ENCODE results near the gene SF3A1. TPM values are rescaled to one million over a fixed set of nuclear protein-coding genes. Genes with fewer than 3 reads are reported as not detected.
"Not testable (repeated sequence)": the region's sequence is repeated elsewhere in the genome, so short reads cannot be mapped to it uniquely, and the experiment has no call there.

Gene SF3A1, protein sequence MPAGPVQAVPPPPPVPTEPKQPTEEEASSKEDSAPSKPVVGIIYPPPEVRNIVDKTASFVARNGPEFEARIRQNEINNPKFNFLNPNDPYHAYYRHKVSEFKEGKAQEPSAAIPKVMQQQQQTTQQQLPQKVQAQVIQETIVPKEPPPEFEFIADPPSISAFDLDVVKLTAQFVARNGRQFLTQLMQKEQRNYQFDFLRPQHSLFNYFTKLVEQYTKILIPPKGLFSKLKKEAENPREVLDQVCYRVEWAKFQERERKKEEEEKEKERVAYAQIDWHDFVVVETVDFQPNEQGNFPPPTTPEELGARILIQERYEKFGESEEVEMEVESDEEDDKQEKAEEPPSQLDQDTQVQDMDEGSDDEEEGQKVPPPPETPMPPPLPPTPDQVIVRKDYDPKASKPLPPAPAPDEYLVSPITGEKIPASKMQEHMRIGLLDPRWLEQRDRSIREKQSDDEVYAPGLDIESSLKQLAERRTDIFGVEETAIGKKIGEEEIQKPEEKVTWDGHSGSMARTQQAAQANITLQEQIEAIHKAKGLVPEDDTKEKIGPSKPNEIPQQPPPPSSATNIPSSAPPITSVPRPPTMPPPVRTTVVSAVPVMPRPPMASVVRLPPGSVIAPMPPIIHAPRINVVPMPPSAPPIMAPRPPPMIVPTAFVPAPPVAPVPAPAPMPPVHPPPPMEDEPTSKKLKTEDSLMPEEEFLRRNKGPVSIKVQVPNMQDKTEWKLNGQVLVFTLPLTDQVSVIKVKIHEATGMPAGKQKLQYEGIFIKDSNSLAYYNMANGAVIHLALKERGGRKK
- total RNA-seq, result 308 and 310 TPM in 2 replicates

DNA sequence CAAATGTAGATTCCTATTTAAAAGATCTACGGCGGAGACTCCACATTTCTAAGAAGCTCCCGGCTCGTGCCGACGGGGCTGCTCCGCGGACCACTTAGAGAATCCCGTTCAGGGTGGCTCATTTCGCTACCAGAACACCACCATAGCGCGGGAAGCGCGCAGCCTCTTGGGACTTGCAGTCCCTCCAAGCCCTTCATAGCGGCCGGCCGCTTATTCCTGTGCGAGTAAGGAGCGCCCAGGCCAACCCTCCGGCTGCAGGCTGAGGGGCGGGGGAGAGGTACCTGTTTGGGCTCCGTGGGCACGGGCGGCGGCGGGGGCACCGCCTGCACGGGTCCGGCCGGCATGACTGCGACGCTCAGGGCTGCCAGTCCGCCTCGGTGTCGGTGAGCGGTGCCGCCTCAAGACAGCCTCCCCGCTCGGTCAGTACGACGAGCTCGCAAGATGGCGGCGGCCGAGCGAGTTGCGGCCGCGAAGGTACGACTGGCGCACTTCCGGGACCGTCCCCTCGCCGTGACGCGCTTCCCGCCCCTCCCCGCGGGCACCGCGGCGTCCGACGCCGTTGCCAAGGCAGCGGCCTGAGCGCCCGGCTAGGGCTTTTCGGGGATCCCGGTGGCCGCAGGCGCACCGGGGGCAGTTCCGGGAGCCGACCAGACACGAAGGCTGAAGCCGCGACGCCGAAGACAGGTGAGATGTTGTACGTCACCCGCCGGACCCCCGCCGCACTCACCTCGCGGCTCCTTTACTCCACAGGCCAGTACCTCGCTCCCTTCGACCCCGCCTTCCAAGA, at the start of gene SF3A1, which contains the start of gene CCDC157:
TSS of gene SF3A1 (minus strand) at position 446 of the 787 bp plus-strand sequence. CDS start at position 344, 102 bp downstream.
TSS of gene CCDC157 (plus strand) at position 559 of the 787 bp plus-strand sequence. CDS start 8,994 bp downstream, outside the sequence.
- H3K36me3 Mint-ChIP-seq (ENCODE audit: low read depth), result peaks cover 29% of the 10 kb centered on the region
- H3K27me3 Mint-ChIP-seq (ENCODE audit: insufficient read depth), result peaks cover 8% of the 10 kb centered on the region
- H3K27ac Mint-ChIP-seq, result peak within 1 kb of the TSS; percentile 90
- H3K4me1 Mint-ChIP-seq (ENCODE audit: low read depth), result peaks cover 43% of the 10 kb centered on the region
- intact Hi-C loops (cut with micrococcal nuclease), result loop anchor here (1.0 kb wide), 11 partner anchors 8 to 589 kb away; partner anchors contain the start of genes ASCC2, CASTOR1, OSM and RNF215
- H3K4me3 Mint-ChIP-seq, result peak within 1 kb of the TSS; percentile 94
- peak; percentile 88 for DNase-seq (ENCODE audit: low spot score)
- H3K9me3 Mint-ChIP-seq, result no peaks in the 10 kb centered on the region

DNA sequence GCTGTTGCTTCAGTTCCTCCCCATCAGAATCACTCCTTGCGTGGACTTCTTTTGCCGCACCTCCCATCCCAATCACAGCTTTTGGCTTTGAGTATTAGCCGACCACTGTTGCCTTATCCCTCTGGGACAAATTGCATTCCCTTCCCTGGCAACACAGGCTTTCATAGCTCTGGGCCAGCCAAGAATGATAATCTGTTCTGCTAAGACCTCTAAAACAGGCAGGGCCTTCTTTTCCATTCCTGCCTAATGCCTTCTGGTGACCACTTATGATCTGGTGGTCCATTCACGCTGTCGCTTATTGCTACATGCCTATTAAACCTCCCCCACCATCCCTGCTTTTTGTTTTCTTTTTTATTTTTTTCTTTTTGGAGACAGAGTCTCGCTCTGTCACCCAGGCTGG, 49.7 kb upstream of the SF3A1 start:
- Mint-ChIP-seq H3K36me3 (ENCODE audit: low read depth) (peaks cover 44% of the 10 kb centered on the region), H3K4me1 (ENCODE audit: low read depth) (peaks cover 15% of the 10 kb centered on the region), H3K4me3 (no peak overlapping the region), H3K27me3 (ENCODE audit: insufficient read depth) (no peaks in the 10 kb centered on the region), H3K27ac (no peak overlapping the region), H3K9me3 (no peaks in the 10 kb centered on the region)
- intact Hi-C loops (cut with micrococcal nuclease), result no loop called here
- DNase-seq (ENCODE audit: low spot score), result no peak

DNA sequence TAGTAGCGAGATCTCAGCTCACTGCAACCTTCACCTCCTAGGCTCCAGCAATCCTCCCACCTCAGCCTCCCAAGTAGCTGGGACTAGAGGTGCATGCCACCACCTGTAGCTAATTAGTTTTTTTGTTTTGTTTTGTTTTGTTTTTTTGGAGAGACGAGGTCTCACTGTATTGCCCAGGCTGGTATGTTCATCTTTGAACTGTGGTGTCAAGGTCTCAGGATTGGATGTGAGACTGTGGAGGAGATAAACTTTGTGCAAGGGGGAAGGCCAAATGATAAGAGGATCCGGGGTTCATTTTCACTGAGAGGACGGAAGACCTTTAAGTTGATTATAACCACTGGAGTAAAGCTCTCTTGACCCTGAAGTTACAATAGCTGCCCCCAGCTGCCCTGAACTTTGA, 49.0 kb upstream of the SF3A1 start:
- no peak for DNase-seq (ENCODE audit: low spot score)
- no peaks in the 10 kb centered on the region for H3K9me3 Mint-ChIP-seq
- peaks cover 15% of the 10 kb centered on the region for H3K4me1 Mint-ChIP-seq (ENCODE audit: low read depth)
- intact Hi-C loops (cut with micrococcal nuclease), result no loop called here
- no peaks in the 10 kb centered on the region for H3K27me3 Mint-ChIP-seq (ENCODE audit: insufficient read depth)
- H3K36me3 Mint-ChIP-seq (ENCODE audit: low read depth), result peaks cover 38% of the 10 kb centered on the region
- no peak overlapping the region for H3K4me3 Mint-ChIP-seq
- H3K27ac Mint-ChIP-seq, result no peak overlapping the region

DNA sequence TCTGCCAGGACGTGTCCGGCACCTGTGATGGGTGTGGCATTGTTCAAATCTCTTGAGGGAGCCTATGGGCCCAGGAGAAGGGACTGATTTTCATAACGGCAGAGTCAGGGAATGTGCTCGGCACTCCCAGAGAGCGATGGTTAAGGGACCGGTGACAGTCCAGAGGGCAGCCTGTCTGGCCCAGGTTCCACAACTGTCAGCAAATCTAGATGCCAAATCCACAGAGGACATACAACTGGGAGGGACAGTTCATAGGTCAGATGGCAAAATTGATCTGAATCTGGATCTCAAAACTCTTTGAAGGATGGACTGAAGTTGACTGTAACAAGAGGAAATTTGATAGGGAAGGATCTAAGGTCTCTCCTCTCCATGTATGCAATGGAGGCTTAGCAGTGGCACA, 47.6 kb upstream of the SF3A1 start:
- intact Hi-C loops (cut with micrococcal nuclease), result no loop called here
- Mint-ChIP-seq H3K9me3 (no peaks in the 10 kb centered on the region), H3K4me1 (ENCODE audit: low read depth) (peaks cover 15% of the 10 kb centered on the region), H3K27ac (no peak overlapping the region), H3K36me3 (ENCODE audit: low read depth) (peaks cover 34% of the 10 kb centered on the region), H3K4me3 (no peak overlapping the region), H3K27me3 (ENCODE audit: insufficient read depth) (no peaks in the 10 kb centered on the region)
- no peak for DNase-seq (ENCODE audit: low spot score)

DNA sequence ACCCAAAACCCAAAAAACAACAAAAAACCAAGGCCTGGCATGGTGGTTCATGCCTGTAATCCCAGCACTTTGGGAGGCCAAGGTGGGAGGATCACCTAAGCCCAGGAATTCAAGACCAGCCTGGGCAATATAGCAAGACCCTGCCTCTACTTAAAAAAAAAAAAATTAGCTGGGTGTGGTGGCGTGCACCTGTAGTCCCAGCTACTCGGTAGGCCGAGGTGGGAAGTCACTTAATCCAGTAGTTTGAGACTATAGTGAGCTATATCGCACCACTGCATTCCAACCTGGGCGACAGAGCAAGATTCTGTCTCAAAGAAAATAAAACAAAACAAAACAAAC, 46.0 kb upstream of the SF3A1 start:
- H3K4me3 Mint-ChIP-seq; H3K27me3 Mint-ChIP-seq (ENCODE audit: insufficient read depth); intact Hi-C loops (cut with micrococcal nuclease); H3K9me3 Mint-ChIP-seq; DNase-seq (ENCODE audit: low spot score); H3K27ac Mint-ChIP-seq: not testable (repeated sequence)
- Mint-ChIP-seq H3K4me1 (ENCODE audit: low read depth) (peaks cover 23% of the 10 kb centered on the region), H3K36me3 (ENCODE audit: low read depth) (peaks cover 28% of the 10 kb centered on the region)

DNA sequence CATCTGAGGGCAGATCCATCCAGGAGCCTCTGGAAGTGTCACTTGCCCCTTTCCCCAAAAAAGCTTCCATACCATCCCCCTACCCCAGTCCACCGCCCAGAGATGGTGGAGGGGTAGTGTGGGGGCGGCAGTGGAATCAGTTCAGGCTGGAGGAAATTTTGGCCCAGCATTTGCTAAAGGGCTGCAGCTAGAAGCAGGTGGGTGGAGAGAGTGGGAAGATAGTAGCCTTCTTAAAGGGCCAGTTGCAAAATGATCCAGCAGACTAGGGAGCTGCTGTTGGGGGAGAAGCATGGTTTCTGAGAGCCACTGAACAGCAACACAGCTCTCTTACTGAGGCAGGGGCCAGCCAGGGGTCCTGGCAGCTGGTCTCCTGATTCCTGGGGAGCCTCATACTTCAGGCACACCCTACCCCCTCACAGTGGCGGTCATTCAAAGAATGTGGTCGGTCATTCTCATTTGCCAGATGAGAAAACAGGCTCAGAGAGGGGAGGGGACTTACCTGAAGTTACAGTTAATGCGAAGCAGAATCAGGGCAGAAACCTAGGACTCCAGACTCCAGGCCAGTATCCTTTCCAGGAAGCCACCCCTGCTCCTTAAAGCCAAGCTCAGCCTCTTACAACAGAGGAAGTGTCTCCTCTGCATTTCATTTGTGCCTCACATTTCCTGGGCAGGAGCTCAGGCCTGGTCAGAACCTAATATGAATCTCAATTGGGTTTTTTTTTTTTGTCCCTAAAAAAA, 45.5 kb upstream of the SF3A1 start:
- Mint-ChIP-seq H3K4me1 (ENCODE audit: low read depth) (peaks cover 25% of the 10 kb centered on the region), H3K27ac (no peak overlapping the region), H3K9me3 (no peaks in the 10 kb centered on the region), H3K27me3 (ENCODE audit: insufficient read depth) (no peaks in the 10 kb centered on the region), H3K36me3 (ENCODE audit: low read depth) (peaks cover 26% of the 10 kb centered on the region), H3K4me3 (no peak overlapping the region)
- no peak for DNase-seq (ENCODE audit: low spot score)
- intact Hi-C loops (cut with micrococcal nuclease), result no loop called here

DNA sequence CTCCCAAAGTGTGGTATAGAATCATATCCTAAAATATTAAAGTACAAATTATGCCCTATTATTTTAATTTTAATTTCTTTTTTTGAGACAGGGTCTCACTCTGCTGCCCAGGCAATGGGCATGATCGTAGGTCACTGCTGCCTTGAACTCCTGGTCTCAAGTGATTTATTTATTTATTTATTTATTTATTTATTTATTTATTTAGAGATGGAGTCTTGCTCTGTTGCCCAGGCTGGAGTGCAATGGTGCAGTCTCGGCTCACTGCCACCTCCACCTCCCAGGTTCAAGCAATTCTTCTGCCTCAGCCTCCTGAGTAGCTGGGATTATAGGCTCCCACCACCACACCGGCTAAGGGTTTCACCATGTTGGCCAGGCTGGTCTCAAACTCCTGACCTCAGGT, 44.3 kb upstream of the SF3A1 start:
- intact Hi-C loops (cut with micrococcal nuclease); H3K27me3 Mint-ChIP-seq (ENCODE audit: insufficient read depth); H3K9me3 Mint-ChIP-seq; DNase-seq (ENCODE audit: low spot score); H3K27ac Mint-ChIP-seq; H3K4me3 Mint-ChIP-seq: not testable (repeated sequence)
- Mint-ChIP-seq H3K36me3 (ENCODE audit: low read depth) (peaks cover 21% of the 10 kb centered on the region), H3K4me1 (ENCODE audit: low read depth) (peaks cover 33% of the 10 kb centered on the region)

DNA sequence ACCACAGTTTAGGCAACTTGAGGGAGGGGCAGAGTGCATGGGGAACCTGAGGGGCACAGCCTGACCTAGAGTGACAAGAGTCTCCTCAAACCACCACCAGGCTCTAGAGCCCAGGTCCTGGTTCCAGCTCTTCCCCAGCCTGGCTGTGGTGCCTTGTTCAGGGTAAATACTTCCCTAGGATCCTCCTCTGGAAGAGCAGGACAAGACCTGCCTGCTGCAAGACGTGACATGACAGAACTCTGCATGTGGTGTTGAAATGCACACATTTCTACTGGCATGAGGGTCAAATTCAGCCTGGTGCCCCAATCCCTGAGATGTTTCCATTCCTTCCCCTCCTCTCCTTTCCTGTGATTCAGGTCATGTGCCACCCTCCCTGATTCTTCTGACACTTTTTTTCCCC, 43.5 kb upstream of the SF3A1 start:
- intact Hi-C loops (cut with micrococcal nuclease), result no loop called here
- Mint-ChIP-seq H3K4me3 (no peak overlapping the region), H3K36me3 (ENCODE audit: low read depth) (peaks cover 15% of the 10 kb centered on the region), H3K4me1 (ENCODE audit: low read depth) (peaks cover 38% of the 10 kb centered on the region), H3K27me3 (ENCODE audit: insufficient read depth) (no peaks in the 10 kb centered on the region), H3K9me3 (no peaks in the 10 kb centered on the region), H3K27ac (no peak overlapping the region)
- no peak for DNase-seq (ENCODE audit: low spot score)

DNA sequence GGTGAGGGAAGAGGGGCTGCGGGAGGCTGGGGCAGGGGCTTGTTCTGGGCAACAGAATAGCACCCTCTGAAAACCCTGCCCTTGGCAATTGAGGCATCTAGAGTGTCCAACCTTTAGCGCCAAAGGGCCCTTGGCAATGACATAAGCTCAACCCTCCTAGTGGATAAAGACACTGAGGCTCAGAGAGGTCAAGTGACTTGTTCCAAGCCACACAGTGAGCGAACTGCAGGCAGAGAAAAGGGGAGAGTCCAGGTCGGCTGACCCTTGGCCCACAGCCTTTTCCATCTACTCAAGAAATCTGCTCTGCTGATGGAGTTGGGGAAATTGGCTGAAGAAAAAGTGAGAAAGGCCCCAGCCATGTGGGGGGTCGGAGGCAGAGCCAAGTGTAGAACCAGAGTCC, 43.0 kb upstream of the SF3A1 start:
- intact Hi-C loops (cut with micrococcal nuclease), result no loop called here
- no peak for DNase-seq (ENCODE audit: low spot score)
- no peaks in the 10 kb centered on the region for H3K27me3 Mint-ChIP-seq (ENCODE audit: insufficient read depth)
- H3K9me3 Mint-ChIP-seq, result no peaks in the 10 kb centered on the region
- peaks cover 15% of the 10 kb centered on the region for H3K36me3 Mint-ChIP-seq (ENCODE audit: low read depth)
- H3K4me1 Mint-ChIP-seq (ENCODE audit: low read depth), result peaks cover 38% of the 10 kb centered on the region
- no peak overlapping the region for H3K27ac Mint-ChIP-seq
- no peak overlapping the region for H3K4me3 Mint-ChIP-seq

DNA sequence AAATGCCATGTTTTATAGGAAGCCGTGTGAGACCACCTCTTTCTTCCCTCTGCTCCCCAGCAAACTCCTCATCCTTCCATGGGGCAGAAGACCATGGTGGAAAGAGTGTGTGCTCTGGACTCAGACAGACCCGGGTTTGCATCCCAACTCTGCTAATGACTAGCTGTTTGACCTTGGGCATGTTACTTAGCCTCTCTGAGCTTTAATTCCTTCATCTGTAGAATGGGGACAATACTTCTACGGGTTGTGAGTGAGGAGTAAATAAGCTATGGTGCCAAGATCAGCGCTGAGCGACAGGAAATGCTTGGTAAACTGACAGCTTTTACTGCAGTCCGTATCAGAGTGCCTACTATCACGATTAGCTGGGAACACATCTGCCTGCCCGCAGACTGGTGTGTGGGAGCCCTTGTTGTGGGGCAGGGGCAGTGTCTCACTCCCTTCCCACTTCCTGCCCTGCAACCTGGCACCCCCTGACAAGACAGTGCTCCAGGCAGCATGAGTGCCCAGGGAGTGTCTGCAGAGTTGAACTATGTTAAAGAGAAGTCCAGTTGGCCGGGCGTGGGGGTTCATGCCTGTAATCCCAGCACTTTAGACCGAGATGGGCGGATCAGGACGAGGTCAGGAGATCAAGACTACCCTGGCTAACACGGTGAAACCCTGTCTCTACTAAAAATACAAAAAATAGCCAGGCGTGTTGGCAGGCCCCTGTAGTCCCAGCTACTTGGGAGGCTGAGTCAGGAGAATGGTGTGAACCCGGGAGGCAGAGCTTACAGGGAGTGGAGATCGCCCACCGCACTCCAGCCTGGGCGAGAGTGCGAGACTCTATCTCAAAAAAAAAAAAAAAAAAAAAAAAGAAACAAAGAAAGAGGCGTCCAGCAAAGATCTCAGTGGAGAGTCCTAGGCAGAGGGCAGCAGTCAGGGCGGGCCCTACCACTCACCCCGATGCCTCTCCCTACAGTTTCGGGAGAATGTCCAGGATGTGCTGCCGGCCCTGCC, 42.3 kb upstream of the SF3A1 start:
- no peaks in the 10 kb centered on the region for H3K9me3 Mint-ChIP-seq
- intact Hi-C loops (cut with micrococcal nuclease), result no loop called here
- DNase-seq (ENCODE audit: low spot score), result no peak
- no peak overlapping the region for H3K27ac Mint-ChIP-seq
- H3K36me3 Mint-ChIP-seq (ENCODE audit: low read depth), result peaks cover 15% of the 10 kb centered on the region
- no peaks in the 10 kb centered on the region for H3K27me3 Mint-ChIP-seq (ENCODE audit: insufficient read depth)
- H3K4me1 Mint-ChIP-seq (ENCODE audit: low read depth), result peaks cover 38% of the 10 kb centered on the region
- H3K4me3 Mint-ChIP-seq, result peak overlapping the region; percentile 86
